ENCODE data around the gene DSCAML1. TPM values are rescaled to one million over a fixed set of nuclear protein-coding genes. Genes with fewer than 3 reads are reported as not detected.

DSCAML1 gene
- total RNA-seq, 1 donor from 2014 or later = 2.5 TPM

- H3K9me3 Mint-ChIP-seq = no peaks in the 10 kb centered on the region
- H3K27ac Mint-ChIP-seq = no peak overlapping the region
Measured at GRCh38 chr11:117657794-117658193, 139.2 kb downstream of the DSCAML1 start.

GRCh38 chr11:117654281-117655255 is 142.4 kb downstream of the DSCAML1 start:
- H3K27ac Mint-ChIP-seq = no peak overlapping the region
- H3K27me3 Mint-ChIP-seq (ENCODE audit: low read depth) = peaks cover 39% of the 10 kb centered on the region
- no peaks in the 10 kb centered on the region for H3K36me3 Mint-ChIP-seq
- TF ChIP-seq, protein P1, sequence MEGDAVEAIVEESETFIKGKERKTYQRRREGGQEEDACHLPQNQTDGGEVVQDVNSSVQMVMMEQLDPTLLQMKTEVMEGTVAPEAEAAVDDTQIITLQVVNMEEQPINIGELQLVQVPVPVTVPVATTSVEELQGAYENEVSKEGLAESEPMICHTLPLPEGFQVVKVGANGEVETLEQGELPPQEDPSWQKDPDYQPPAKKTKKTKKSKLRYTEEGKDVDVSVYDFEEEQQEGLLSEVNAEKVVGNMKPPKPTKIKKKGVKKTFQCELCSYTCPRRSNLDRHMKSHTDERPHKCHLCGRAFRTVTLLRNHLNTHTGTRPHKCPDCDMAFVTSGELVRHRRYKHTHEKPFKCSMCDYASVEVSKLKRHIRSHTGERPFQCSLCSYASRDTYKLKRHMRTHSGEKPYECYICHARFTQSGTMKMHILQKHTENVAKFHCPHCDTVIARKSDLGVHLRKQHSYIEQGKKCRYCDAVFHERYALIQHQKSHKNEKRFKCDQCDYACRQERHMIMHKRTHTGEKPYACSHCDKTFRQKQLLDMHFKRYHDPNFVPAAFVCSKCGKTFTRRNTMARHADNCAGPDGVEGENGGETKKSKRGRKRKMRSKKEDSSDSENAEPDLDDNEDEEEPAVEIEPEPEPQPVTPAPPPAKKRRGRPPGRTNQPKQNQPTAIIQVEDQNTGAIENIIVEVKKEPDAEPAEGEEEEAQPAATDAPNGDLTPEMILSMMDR (IDR thresholded peaks at IDR 0.05; ENCODE audit: unreplicated experiment) = no peak
- no peak for DNase-seq (ENCODE audit: low spot score in 2 of 2, unreplicated experiment in 2 of 2)
- no peak overlapping the region for H3K4me3 Mint-ChIP-seq
- H3K9me3 Mint-ChIP-seq = no peaks in the 10 kb centered on the region
- H3K4me1 Mint-ChIP-seq = no peaks in the 10 kb centered on the region

More at GRCh38 chr11:117657794-117658193, 139.2 kb downstream of the DSCAML1 start:
- H3K27me3 Mint-ChIP-seq (ENCODE audit: low read depth) = peaks cover 47% of the 10 kb centered on the region
- TF ChIP-seq, protein P1 (IDR thresholded peaks at IDR 0.05; ENCODE audit: unreplicated experiment) = no peak
- DNase-seq (ENCODE audit: low spot score in 2 of 2, unreplicated experiment in 2 of 2) = no peak
- H3K36me3 Mint-ChIP-seq = no peaks in the 10 kb centered on the region
- no peaks in the 10 kb centered on the region for H3K4me1 Mint-ChIP-seq
- H3K4me3 Mint-ChIP-seq = no peak overlapping the region

DNA sequence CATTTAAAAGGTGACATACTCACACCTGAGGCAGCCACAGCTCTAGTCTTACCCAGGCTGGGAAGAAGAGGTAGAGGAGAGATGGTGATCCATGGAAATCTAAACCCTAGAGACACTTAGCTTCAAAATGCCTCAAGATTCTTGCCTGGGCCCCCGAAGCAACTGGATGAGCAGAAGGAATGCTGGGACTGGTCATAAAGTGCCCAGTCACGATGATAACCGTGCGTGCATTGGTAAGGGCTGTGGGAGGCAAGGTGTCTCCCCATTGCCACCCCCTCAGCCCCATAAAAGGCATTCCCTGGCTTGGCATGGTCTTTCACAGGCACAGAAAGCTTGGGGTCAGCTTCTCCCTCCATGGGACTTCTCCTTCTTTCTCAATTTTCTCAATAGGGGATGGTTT is 144.5 kb downstream of the DSCAML1 start:
- Mint-ChIP-seq H3K27me3 (ENCODE audit: low read depth) (peaks cover 29% of the 10 kb centered on the region), H3K27ac (no peak overlapping the region), H3K4me1 (no peaks in the 10 kb centered on the region), H3K9me3 (no peaks in the 10 kb centered on the region), H3K4me3 (no peak overlapping the region), H3K36me3 (no peaks in the 10 kb centered on the region)
- TF ChIP-seq, protein P1 (IDR thresholded peaks at IDR 0.05; ENCODE audit: unreplicated experiment) = no peak
- DNase-seq (ENCODE audit: low spot score in 2 of 2, unreplicated experiment in 2 of 2) = no peak

- H3K27me3 Mint-ChIP-seq (ENCODE audit: low read depth) = peaks cover 23% of the 10 kb centered on the region
- H3K4me3 Mint-ChIP-seq = no peak overlapping the region
- H3K27ac Mint-ChIP-seq = no peak overlapping the region
- no peak for DNase-seq (ENCODE audit: low spot score in 2 of 2, unreplicated experiment in 2 of 2)
- no peaks in the 10 kb centered on the region for H3K4me1 Mint-ChIP-seq
- H3K36me3 Mint-ChIP-seq = no peaks in the 10 kb centered on the region
- TF ChIP-seq, protein P1 (IDR thresholded peaks at IDR 0.05; ENCODE audit: unreplicated experiment) = no peak
- no peaks in the 10 kb centered on the region for H3K9me3 Mint-ChIP-seq
Measured at GRCh38 chr11:117649296-117650055, 147.5 kb downstream of the DSCAML1 start.

- Mint-ChIP-seq H3K4me3 (no peak overlapping the region), H3K9me3 (no peaks in the 10 kb centered on the region), H3K27me3 (ENCODE audit: low read depth) (peaks cover 22% of the 10 kb centered on the region), H3K27ac (no peak overlapping the region), H3K36me3 (no peaks in the 10 kb centered on the region), H3K4me1 (no peaks in the 10 kb centered on the region)
- TF ChIP-seq, protein P1 (IDR thresholded peaks at IDR 0.05; ENCODE audit: unreplicated experiment) = no peak
- no peak for DNase-seq (ENCODE audit: low spot score in 2 of 2, unreplicated experiment in 2 of 2)
Measured at GRCh38 chr11:117647872-117648271, 149.1 kb downstream of the DSCAML1 start.
